DOHH2 (cell line): Measurements from ENCODE around the gene CMSS1.

Experiments
- CTCF ChIP-seq: fragments of 200-600 bp; sonication (generic); IDR thresholded peaks from one replicate; pipeline ENCODE4 v1.5.1; 2014; ENCODE audit warnings: antibody characterized with exemption, mild to moderate bottlenecking, low read depth, low read length; ENCODE audit not compliant: poor library complexity, severe bottlenecking
- EZH2phosphoT487 ChIP-seq: fragments of 200-600 bp; sonication (generic); IDR thresholded peaks from 2 replicates; pipeline ENCODE4 v1.6.1; 2017; ENCODE audit warnings: borderline replicate concordance, mild to moderate bottlenecking, antibody characterized with exemption, low read length, moderate library complexity, mixed read lengths

- TF ChIP-seq CTCF, result no peak
- no peak for TF ChIP-seq EZH2phosphoT487
Observed at GRCh38 chr3:99855900-99856299, 38.2 kb downstream of the CMSS1 start.
